Progenitor cell of endocrine pancreas (in vitro differentiated cells): Measurements from ENCODE around the gene EPHA5. TPM values are rescaled to one million over a fixed set of nuclear protein-coding genes. Genes with fewer than 3 reads are reported as not detected.
"Not testable (repeated sequence)": the region's sequence is repeated elsewhere in the genome, so short reads cannot be mapped to it uniquely, and the experiment has no call there.

Source experiments
- DNase-seq: peaks from one replicate; pipeline ENCODE4 v3.0.0; 2021; ENCODE audit warnings: low spot score; ENCODE audit not compliant: unreplicated experiment
- H3K27ac Mint-ChIP-seq: 2 replicates; pipeline ENCODE4 v1.8.0; 2021; ENCODE audit warnings: mild to moderate bottlenecking, moderate library complexity, mixed read lengths
- H3K27me3 Mint-ChIP-seq: 2 replicates; pipeline ENCODE4 v1.8.0; 2021; ENCODE audit warnings: mixed read lengths
- H3K36me3 Mint-ChIP-seq: 2 replicates; pipeline ENCODE4 v1.8.0; 2022; ENCODE audit warnings: mixed read lengths; ENCODE audit not compliant: insufficient read depth
- H3K4me1 Mint-ChIP-seq: 2 replicates; pipeline ENCODE4 v1.8.0; 2021; ENCODE audit warnings: low read depth, mixed read lengths
- H3K4me3 Mint-ChIP-seq: 2 replicates; pipeline ENCODE4 v1.8.0; 2021; ENCODE audit warnings: low read depth, mild to moderate bottlenecking, moderate library complexity, mixed read lengths
- H3K9me3 Mint-ChIP-seq: 2 replicates; pipeline ENCODE4 v1.8.0; 2021; ENCODE audit warnings: low read depth, mixed read lengths
- total RNA-seq: library from RNA; stranded (reverse); gene quantifications from 2 replicates; pipeline ENCODE4 v1.2.1, GENCODE V29; 2021
- TF ChIP-seq, protein P1 (sequence below): fragments of 200-600 bp; sonication (generic); IDR thresholded peaks from one replicate; pipeline ENCODE4 v1.5.0; 2021; ENCODE audit warnings: antibody characterized with exemption, mild to moderate bottlenecking; ENCODE audit not compliant: unreplicated experiment

The EPHA5 gene
- total RNA-seq, 1 donor from 2014 or later: not detected

DNA sequence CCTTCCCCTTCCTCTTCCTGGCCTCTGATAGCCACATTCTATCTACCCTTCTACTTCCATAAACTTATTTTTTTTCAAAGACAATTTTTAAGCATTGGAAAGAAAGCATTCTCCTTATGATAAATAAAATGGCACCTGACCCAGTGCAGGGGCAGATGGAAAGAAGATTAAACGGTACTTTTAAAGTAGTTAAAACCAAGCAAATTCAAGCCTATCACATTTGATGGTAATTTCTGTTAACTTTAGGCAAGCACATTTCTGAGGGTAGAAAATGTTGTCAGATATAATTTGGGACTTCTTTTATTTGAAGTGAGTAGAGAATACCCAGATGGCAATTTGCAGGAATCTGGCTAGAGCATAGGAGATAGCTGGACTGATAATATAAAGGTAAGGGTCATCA lies 332.9 kb downstream of the EPHA5 start:
- Mint-ChIP-seq H3K4me3 (no peak overlapping the region), H3K27ac (no peak overlapping the region), H3K36me3 (no peaks in the 10 kb centered on the region), H3K9me3 (no peaks in the 10 kb centered on the region), H3K27me3 (no peaks in the 10 kb centered on the region), H3K4me1 (no peaks in the 10 kb centered on the region)
- no peak for DNase-seq
- TF ChIP-seq, protein P1, sequence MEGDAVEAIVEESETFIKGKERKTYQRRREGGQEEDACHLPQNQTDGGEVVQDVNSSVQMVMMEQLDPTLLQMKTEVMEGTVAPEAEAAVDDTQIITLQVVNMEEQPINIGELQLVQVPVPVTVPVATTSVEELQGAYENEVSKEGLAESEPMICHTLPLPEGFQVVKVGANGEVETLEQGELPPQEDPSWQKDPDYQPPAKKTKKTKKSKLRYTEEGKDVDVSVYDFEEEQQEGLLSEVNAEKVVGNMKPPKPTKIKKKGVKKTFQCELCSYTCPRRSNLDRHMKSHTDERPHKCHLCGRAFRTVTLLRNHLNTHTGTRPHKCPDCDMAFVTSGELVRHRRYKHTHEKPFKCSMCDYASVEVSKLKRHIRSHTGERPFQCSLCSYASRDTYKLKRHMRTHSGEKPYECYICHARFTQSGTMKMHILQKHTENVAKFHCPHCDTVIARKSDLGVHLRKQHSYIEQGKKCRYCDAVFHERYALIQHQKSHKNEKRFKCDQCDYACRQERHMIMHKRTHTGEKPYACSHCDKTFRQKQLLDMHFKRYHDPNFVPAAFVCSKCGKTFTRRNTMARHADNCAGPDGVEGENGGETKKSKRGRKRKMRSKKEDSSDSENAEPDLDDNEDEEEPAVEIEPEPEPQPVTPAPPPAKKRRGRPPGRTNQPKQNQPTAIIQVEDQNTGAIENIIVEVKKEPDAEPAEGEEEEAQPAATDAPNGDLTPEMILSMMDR: no peak

DNA sequence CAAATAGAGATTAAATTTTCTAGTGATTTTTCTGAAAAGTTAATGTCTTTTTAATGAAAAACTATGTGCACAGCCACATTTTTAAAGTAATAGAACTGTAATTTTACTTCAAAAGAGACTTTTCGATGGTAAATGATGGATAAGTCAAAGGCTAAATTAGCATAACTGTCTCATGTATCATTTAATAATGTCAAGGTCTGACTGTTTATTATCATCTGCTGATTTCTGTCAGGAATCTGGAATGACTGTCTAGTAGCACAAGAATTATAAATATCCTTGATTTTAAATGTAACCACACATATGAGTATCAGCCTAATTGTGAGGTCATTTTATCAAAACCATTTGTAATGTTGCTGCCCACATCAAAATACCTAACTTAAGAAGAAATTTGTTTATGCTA lies 333.8 kb downstream of the EPHA5 start:
- no peaks in the 10 kb centered on the region for H3K36me3 Mint-ChIP-seq
- H3K27ac Mint-ChIP-seq: no peak overlapping the region
- H3K4me3 Mint-ChIP-seq: no peak overlapping the region
- H3K27me3 Mint-ChIP-seq: no peaks in the 10 kb centered on the region
- no peak for DNase-seq
- H3K4me1 Mint-ChIP-seq: no peaks in the 10 kb centered on the region
- TF ChIP-seq, protein P1: no peak
- no peaks in the 10 kb centered on the region for H3K9me3 Mint-ChIP-seq

GRCh38 chr4:65316534-65316933 lies 353.8 kb downstream of the EPHA5 start:
- H3K36me3 Mint-ChIP-seq: no peaks in the 10 kb centered on the region
- no peaks in the 10 kb centered on the region for H3K9me3 Mint-ChIP-seq
- TF ChIP-seq, protein P1: no peak
- H3K4me3 Mint-ChIP-seq: no peak overlapping the region
- peaks cover 2% of the 10 kb centered on the region for H3K4me1 Mint-ChIP-seq
- no peaks in the 10 kb centered on the region for H3K27me3 Mint-ChIP-seq
- DNase-seq: no peak
- H3K27ac Mint-ChIP-seq: no peak overlapping the region

- no peaks in the 10 kb centered on the region for H3K4me1 Mint-ChIP-seq
- TF ChIP-seq, protein P1: no peak
- DNase-seq: no peak
- H3K9me3 Mint-ChIP-seq: no peaks in the 10 kb centered on the region
- H3K27me3 Mint-ChIP-seq: no peaks in the 10 kb centered on the region
- H3K36me3 Mint-ChIP-seq: no peaks in the 10 kb centered on the region
- no peak overlapping the region for H3K27ac Mint-ChIP-seq
- no peak overlapping the region for H3K4me3 Mint-ChIP-seq
These were observed 359.2 kb downstream of the EPHA5 start for GRCh38 chr4:65311120-65311519.

DNA sequence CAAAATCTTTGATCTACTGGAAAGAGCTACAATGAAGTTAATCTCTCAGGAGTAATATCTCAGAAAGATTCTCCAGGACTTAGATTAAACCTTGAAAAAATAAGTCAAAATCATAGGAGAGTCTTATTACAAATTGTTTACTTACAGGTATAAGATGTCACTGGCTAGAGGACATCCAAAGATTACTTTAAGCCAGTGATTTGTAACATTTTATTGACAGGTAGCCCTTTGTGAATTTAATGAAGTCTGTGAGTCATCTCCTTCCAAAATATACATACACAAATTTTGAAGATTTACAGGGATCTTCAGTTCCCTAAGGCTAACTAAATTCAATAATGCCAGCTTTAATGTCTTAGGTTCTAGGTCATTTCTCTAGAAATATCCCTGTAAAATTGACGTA lies 359.7 kb downstream of the EPHA5 start:
- Mint-ChIP-seq H3K27me3 (no peaks in the 10 kb centered on the region), H3K4me3 (no peak overlapping the region), H3K36me3 (no peaks in the 10 kb centered on the region), H3K9me3 (no peaks in the 10 kb centered on the region), H3K27ac (no peak overlapping the region), H3K4me1 (no peaks in the 10 kb centered on the region)
- DNase-seq: no peak
- TF ChIP-seq, protein P1: no peak

DNA sequence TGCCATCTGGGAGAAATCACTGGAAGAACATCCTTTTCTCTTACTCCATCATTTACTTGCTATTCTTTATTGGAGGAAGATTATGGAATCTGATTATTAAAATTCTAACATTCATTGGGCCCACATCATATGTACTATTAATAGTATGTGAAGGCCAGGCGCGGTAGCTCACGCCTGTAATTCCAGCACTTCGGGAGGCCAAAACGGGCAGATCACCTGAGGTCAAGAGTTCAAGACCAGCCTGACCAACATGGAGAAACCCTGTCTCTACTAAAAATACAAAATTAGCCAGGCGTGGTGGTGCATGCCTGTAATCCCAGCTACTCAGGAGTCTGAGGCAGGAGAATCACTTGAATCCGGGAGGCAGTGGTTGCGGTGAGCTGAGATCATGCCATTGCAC lies 361.7 kb downstream of the EPHA5 start:
- H3K9me3 Mint-ChIP-seq, DNase-seq, H3K36me3 Mint-ChIP-seq, H3K27ac Mint-ChIP-seq, H3K4me3 Mint-ChIP-seq, H3K4me1 Mint-ChIP-seq, H3K27me3 Mint-ChIP-seq: not testable (repeated sequence)
